Epithelial cell of prostate (primary cell): ENCODE results near the gene GLDC.
"Not testable (repeated sequence)": the region's sequence is repeated elsewhere in the genome, so short reads cannot be mapped to it uniquely, and the experiment has no call there.

ENCODE experiments used
- DNase-seq: peaks from one replicate; pipeline ENCODE4 v3.0.0-alpha.2; 2011; ENCODE audit warnings: low read depth, low spot score
- H3K27ac ChIP-seq: fragments of 450-650 bp; 2 replicates; pipeline ENCODE4 v1.5.1; 2017; ENCODE audit warnings: mild to moderate bottlenecking

The GLDC gene

GRCh38 chr9:6645355-6646292 lies at the start of gene GLDC:
Gene GLDC (minus strand): TSS chr9:6645729. CDS start chr9:6645499, 230 bp downstream.
- H3K27ac ChIP-seq, result no peak within 1 kb of the TSS
- DNase-seq, result no peak

DNA sequence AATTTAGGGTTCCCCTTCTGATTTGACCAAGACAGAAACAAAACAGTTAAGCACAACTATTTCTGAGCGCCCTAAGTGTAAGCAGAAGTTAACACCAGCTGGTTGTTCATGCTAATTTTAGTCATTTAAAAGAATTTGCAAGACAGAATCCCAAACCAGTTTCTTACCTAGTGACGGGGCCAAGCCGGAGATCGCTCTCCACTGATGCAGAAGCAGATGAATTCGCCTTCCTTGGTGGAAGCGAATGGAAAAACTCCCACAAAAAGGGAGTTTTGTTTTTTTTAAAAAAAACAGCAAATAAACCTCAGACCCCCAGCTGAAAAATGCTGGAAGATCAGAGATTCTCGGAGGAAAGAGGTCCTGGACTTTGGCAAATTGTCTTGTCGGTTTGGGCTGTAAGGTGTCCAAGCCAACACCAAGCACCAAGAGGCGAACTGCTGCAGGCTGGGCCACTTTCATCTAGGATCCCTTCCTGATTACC lies 47.4 kb upstream of the GLDC start:
- no peak for DNase-seq
- no peak overlapping the region for H3K27ac ChIP-seq

DNA sequence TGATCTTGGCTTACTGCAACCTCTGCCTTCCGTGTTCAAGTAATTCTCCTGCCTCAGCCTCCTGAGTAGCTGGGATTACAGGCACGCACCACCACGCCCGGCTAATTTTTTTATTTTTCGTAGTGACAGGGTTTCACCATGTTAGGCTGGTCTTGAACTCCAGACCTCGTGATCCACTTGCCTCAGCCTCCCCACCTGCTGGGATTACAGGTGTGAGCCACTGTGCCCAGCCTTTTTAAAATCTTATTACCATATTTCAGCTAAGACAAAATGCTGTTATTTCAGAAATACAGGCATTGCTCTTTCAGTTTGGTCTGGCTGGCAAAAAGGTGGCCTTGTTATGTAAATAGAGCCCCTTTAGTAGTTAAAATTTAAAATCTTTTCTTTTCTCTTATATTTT lies 46.9 kb upstream of the GLDC start:
- DNase-seq, result no peak
- H3K27ac ChIP-seq, result no peak overlapping the region

DNA sequence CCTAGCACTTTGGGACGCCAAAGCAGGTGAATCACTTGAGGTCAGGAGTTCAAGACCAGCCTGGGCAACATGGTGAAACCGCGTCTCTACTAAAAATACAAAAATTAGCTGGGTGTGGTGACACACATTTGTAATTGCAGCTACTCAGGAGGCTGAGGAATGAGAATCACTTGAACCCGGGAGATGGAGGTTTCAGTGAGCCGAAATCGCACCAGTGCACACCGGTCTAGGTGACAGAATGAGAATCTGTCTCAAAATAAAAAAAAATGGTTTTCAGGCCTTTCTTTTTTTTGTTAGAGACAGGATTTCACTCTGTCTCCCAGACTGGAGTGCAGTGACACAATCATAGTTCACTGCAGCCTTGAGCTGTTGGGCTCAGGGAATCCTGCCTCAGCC lies 45.1 kb upstream of the GLDC start:
- DNase-seq, H3K27ac ChIP-seq: not testable (repeated sequence)

GRCh38 chr9:6689893-6690674 lies 44.6 kb upstream of the GLDC start:
- no peak for DNase-seq
- no peak overlapping the region for H3K27ac ChIP-seq

DNA sequence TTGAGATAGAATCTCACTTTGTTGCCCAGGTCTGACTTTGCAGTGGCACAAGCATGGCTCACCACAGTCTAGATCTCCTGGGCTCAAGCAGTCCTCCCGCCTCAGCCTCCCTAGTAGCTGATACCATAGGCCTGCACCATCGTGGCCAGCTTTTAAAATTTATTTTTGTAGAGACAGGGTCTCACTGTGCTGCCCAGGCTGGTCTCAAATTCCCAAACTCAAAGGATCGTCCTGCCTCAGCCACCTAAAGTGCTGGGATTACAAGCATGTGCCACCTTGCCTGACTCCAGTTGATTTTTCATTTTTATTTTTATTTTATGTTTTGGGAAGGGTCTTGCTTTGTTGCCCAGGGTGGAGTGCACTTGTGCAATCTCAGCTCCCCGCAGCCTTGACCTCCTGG lies 41.7 kb upstream of the GLDC start:
- no peak overlapping the region for H3K27ac ChIP-seq
- DNase-seq, result no peak

DNA sequence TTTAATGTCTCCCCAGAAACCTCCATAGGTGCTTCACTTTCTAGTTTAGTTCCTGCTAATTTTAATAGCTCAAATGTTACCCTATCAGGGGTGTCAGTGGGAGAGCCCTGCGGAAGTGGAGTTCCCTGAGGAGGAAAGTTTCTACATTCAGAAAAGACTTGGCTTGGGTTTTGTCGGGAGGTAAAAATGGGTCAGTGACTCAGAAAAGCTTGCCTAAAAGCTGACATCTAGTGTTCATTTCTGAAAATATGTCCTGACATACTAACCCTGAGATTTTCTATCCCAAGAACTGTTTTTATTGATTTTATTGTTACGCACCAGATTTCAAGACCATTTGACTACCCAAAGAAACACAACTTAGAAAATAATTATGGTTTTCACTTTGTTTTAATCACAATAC lies 40.9 kb upstream of the GLDC start:
- DNase-seq, result no peak

DNA sequence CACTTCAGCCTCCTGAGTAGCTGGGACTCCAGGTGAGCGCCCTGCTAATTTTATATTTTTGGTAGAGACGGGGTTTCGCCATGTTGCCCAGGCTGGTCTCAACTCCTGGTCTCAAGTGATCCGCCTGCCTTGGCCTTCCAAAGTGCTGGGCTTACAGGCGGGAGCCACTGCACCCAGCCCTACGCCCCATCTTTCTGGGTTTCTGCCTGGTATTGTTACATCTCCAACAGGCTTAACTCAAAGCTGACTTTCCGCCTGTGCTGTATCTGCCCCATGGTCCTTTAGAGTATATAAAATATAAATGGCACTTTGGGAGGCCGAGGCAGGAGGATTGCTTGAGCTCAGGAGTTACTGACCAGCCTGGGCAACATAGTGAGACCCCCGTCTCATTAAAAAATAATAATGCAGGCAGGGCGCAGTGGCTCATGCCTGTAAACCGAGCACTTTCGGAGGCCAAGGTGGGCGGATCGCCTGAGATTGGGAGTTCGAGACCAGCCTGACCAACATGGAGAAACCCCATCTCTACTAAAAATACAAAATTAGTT lies 36.5 kb upstream of the GLDC start:
- peak overlapping the region; percentile 93 for H3K27ac ChIP-seq
- no peak for DNase-seq

More for the DNA sequence above, 40.9 kb upstream of the GLDC start:
- H3K27ac ChIP-seq, result no peak overlapping the region

GRCh38 chr9:6681147-6681956 lies 35.8 kb upstream of the GLDC start:
- peak overlapping the region; percentile 93 for H3K27ac ChIP-seq

GRCh38 chr9:6680797-6681146 lies 35.2 kb upstream of the GLDC start:
- peak overlapping the region; percentile 93 for H3K27ac ChIP-seq
- no peak for DNase-seq

More at GRCh38 chr9:6681147-6681956, 35.8 kb upstream of the GLDC start:
- peak; percentile 87 for DNase-seq

DNA sequence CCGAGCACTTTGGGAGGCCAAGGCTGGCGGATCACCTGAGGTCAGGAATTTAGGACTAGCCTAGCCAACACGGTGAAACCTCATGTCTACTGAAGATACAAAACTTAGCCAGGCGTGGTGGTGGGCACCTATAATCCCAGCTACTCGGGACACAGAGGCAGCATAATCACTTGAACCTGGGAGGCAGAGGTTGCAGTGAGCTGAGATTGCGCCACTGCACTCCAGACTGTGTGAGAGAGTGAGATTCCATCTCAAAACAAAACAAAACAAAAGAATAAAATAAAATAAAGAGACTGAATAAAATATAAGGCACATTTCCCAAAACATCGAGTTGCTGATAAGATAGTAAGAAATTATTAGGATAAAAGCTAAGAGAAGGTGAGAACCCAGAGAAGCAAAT lies 32.3 kb upstream of the GLDC start:
- DNase-seq, result no peak
- H3K27ac ChIP-seq, result no peak overlapping the region

- no peak for DNase-seq
- no peak overlapping the region for H3K27ac ChIP-seq
These were observed 30.9 kb upstream of the GLDC start for GRCh38 chr9:6676254-6676921.

- no peak overlapping the region for H3K27ac ChIP-seq
- no peak for DNase-seq
These were observed 29.7 kb upstream of the GLDC start for GRCh38 chr9:6675268-6675667.

DNA sequence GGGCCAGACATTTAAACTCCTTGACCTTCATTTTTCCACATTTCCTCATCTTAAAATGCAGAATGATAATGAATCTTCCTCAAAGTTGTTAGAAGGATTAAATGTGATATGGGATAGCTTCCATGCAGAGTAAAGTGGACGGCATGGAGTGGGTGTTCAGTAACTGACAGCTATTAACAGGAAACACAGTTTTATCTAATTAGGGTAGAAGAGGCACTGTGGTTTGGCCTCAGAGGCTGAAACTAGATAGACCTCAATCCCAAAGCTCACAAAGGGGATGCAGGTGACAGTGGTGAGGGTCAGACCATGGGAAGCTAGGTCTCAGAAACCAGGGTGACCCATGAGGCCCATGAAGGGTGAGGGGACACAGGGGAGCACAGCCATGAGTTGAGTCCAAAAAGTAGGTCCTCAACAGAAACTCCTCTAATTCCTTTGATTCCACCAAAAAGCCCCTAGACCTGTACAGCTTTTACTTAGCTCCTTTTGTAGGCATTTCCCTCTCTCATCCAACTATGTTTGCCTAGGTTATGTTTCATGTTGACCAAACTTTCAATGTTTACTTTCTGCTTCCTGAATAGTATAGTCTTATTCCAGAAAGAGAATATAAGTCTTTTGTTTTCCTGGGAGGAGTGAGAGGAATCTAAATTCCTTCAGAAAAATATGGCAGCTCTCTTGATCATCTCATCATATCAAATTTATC lies 27.9 kb upstream of the GLDC start:
- no peak overlapping the region for H3K27ac ChIP-seq
- DNase-seq, result no peak

GRCh38 chr9:6672118-6672517 lies 26.6 kb upstream of the GLDC start:
- H3K27ac ChIP-seq, result no peak overlapping the region
- no peak for DNase-seq

- no peak overlapping the region for H3K27ac ChIP-seq
- no peak for DNase-seq
These were observed 25.9 kb upstream of the GLDC start for GRCh38 chr9:6671416-6671815.

DNA sequence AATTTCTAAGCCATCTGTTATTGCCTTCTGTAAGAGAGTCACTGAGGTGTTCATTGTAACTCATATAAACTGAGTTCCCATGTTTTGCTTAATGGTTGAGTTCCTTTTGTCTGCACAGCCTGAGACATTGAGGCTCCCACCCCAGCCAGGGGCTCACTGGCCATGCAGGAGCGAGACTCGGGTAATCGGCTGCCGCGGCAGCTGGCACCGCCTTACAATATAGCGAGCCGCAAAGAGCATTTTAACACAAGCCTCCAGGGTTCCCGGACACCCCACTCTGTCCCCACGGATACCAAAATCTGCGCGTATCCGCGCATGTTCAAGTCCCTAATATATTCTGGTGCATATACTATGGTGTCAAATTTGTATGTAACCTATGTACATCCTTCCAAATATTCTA lies 24.4 kb upstream of the GLDC start:
- DNase-seq, result no peak
- no peak overlapping the region for H3K27ac ChIP-seq

- DNase-seq, result no peak
These were observed 22.2 kb upstream of the GLDC start for GRCh38 chr9:6667633-6668280.

More at GRCh38 chr9:6667633-6668280, 22.2 kb upstream of the GLDC start:
- H3K27ac ChIP-seq, result no peak overlapping the region
